Lung (tissue), 12 donors: Measurements from ENCODE around the gene UBE2L5. TPM values are rescaled to one million over a fixed set of nuclear protein-coding genes. Genes with fewer than 3 reads are reported as not detected.

Experiments
- ATAC-seq: fragments of 200-7000 bp; cut with Tn5 transposase; one replicate; pipeline ENCODE4 v1.9.1; 2020; ENCODE audit warnings: moderate number of reproducible peaks; ENCODE audit not compliant: insufficient read depth, low FRiP score
- DNase-seq, 3 donors: peaks; one replicate each; pipeline ENCODE4 v3.0.0-alpha.2; 2013 to 2017
- H3K27ac ChIP-seq, 2 donors: one replicate each; pipeline ENCODE4 v1.5.1; 2013; ENCODE audit warnings: mild to moderate bottlenecking in 2 of 2, moderate library complexity in 2 of 2, control low read depth in 1 of 2, inconsistent platforms in 1 of 2, low read depth in 1 of 2, low read length in 1 of 2
- H3K27me3 ChIP-seq, 3 donors: one replicate each; pipeline ENCODE4 v1.5.1; 2013; ENCODE audit warnings: low read length in 2 of 3; ENCODE audit not compliant: control insufficient read depth in 3 of 3, insufficient read depth in 3 of 3
- H3K36me3 ChIP-seq, 4 donors: one replicate each; pipeline ENCODE4 v1.5.1; 2013; ENCODE audit warnings: low read length in 4 of 4, mild to moderate bottlenecking in 1 of 4, moderate library complexity in 1 of 4; ENCODE audit not compliant: control insufficient read depth in 4 of 4, insufficient read depth in 4 of 4
- H3K4me1 ChIP-seq, 5 donors: one replicate each; pipeline ENCODE4 v1.5.1; 2013; ENCODE audit warnings: low read length in 5 of 5, mild to moderate bottlenecking in 2 of 5, moderate library complexity in 1 of 5; ENCODE audit not compliant: control insufficient read depth in 5 of 5, insufficient read depth in 5 of 5
- H3K4me3 ChIP-seq: one replicate; pipeline ENCODE4 v1.5.1; 2013; ENCODE audit warnings: mild to moderate bottlenecking, control low read depth, moderate library complexity
- H3K9ac ChIP-seq, 2 donors: one replicate each; pipeline ENCODE4 v1.5.1; 2013; ENCODE audit warnings: low read length in 2 of 2, control low read depth in 1 of 2; ENCODE audit not compliant: insufficient read depth in 1 of 2
- H3K9me3 ChIP-seq, 4 donors: one replicate each; pipeline ENCODE4 v1.5.1; 2013; ENCODE audit warnings: low read length in 3 of 4, mild to moderate bottlenecking in 1 of 4, moderate library complexity in 1 of 4; ENCODE audit not compliant: control insufficient read depth in 4 of 4, insufficient read depth in 3 of 4
- WGBS, 2 donors: extraction: QIAGEN DNeasy Blood & Tissue Kit; methylation state at CpG; one replicate each; pipeline ENCODE4 v1.1.7; 2013; 5-methylcytosine and 5-hydroxymethylcytosine counted together
- polyA plus RNA-seq, 2 donors: library from polyadenylated mRNA; stranded (reverse); fragments of 200-250 nt; gene quantifications; one replicate each; pipeline ENCODE4 v1.2.1, GENCODE V29; 2013
- total RNA-seq, 2 donors: library from RNA; depleted of rRNA in 1 of 2; stranded (reverse); fragments of >200 nt in 1 of 2; gene quantifications; one replicate each; pipeline ENCODE4 v1.2.1, GENCODE V29; 2014 to 2021
- TF ChIP-seq, protein P1 (sequence below): IDR thresholded peaks from 2 replicates; pipeline ENCODE4 v1.5.1; 2012; ENCODE audit warnings: mild to moderate bottlenecking; ENCODE audit errors: control extremely low read depth, extremely low read depth
- donor health status: control.
- donor health status: control.
- donor health status: Bipolar disorder and iron deficiency.
- donor health status: healthy.
- donor health status: DM: yes; HTN: yes; CAD: no.

UBE2L5 gene
- total and polyA plus RNA-seq, 4 donors = 0.06 TPM; not detected in 3

DNA sequence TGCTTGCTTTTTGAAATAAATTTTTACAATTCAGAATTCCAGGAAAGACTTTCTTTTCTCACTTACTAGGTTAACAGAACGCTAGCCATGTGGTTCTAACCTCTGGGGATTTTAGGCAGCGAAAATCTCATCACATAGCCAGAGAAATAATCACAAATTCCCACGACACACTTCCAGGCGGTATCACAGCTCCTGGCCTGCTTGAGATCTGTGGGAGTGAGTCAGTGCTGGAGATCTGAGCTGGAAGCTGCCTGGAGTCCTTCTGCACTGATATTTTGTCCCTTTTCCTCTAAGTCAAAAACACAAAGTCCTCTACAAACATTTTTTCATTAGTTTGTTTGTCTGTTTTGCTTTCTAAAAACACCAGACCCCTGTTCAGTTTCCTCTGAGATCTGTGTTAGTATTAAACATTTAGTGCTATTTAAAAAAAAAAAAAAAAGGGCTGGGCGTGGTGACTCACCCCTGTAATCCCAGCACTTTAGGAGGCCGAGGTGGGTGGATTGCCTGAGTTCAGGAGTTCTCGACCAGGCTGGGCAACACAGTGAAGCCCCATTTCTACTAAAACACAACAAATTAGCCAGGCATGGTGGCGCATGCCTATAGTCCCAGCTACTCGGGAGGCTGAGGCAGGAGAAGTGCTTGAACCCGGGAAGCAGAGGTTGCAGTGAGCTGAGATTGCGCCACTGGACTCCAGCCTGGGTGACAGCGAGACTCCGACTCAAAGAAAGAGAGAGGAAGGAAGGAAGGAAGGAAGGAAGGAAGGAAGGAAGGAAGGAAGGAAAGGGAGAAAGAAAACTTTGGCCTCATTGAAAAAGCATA, 12.2 kb upstream of the UBE2L5 start:
- Histone ChIP-seq H3K9me3 (no peaks in the 10 kb centered on the region), H3K36me3 (no peaks in the 10 kb centered on the region), H3K27me3 (no peaks in the 10 kb centered on the region), H3K4me3 (no peak overlapping the region), H3K27ac (no peak overlapping the region), H3K4me1 (peaks cover 0 to 5% (median 0%) of the 10 kb centered on the region in 5 donors), H3K9ac (no peak overlapping the region)
- ATAC-seq (no peak), DNase-seq (no peak)
- 79 to 85% methylated on average over 13 of the region's 13 CpGs for WGBS, 2 donors
- TF ChIP-seq, protein P1, sequence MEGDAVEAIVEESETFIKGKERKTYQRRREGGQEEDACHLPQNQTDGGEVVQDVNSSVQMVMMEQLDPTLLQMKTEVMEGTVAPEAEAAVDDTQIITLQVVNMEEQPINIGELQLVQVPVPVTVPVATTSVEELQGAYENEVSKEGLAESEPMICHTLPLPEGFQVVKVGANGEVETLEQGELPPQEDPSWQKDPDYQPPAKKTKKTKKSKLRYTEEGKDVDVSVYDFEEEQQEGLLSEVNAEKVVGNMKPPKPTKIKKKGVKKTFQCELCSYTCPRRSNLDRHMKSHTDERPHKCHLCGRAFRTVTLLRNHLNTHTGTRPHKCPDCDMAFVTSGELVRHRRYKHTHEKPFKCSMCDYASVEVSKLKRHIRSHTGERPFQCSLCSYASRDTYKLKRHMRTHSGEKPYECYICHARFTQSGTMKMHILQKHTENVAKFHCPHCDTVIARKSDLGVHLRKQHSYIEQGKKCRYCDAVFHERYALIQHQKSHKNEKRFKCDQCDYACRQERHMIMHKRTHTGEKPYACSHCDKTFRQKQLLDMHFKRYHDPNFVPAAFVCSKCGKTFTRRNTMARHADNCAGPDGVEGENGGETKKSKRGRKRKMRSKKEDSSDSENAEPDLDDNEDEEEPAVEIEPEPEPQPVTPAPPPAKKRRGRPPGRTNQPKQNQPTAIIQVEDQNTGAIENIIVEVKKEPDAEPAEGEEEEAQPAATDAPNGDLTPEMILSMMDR = no peak

- ATAC-seq (no peak), DNase-seq (no peak)
- H3K27me3 ChIP-seq = no peaks in the 10 kb centered on the region
- whole genome bisulfite sequencing, 2 donors = 93 to 96% methylated on average over 2 of the region's 2 CpGs
- no peak overlapping the region for H3K9ac ChIP-seq
- H3K4me1 ChIP-seq = peaks cover 0 to 5% (median 0%) of the 10 kb centered on the region in 5 donors
- H3K27ac ChIP-seq = no peak overlapping the region
- H3K4me3 ChIP-seq = no peak overlapping the region
- H3K36me3 ChIP-seq = no peaks in the 10 kb centered on the region
- TF ChIP-seq, protein P1 = no peak
- H3K9me3 ChIP-seq = no peaks in the 10 kb centered on the region
These were observed 11.6 kb upstream of the UBE2L5 start for GRCh38 chr13:30410705-30411125.

DNA sequence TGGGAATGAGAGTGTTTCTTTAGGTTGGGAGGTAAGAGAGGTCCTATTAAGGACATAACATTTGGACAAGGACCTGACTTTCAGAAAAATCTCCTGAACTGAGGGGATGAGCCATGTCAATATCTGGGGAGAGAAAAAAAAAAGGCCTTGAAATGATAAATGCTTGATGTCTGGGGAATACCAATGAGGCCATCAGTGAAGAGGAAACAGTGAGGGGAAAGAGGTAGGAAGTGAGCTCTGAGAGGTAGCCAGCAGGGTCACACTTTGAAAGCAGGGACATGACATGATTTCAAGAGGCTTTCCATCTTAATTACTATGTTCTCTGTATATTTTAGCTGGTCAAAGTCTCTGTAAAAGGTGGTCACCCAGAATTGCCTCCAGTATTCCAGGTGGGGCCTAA, 9.9 kb upstream of the UBE2L5 start:
- Histone ChIP-seq H3K9me3 (no peaks in the 10 kb centered on the region), H3K27ac (no peak overlapping the region), H3K27me3 (no peaks in the 10 kb centered on the region), H3K36me3 (no peaks in the 10 kb centered on the region), H3K9ac (no peak overlapping the region), H3K4me1 (peaks cover 0 to 5% (median 0%) of the 10 kb centered on the region in 5 donors), H3K4me3 (no peak overlapping the region)
- ATAC-seq (no peak), DNase-seq (no peak)
- TF ChIP-seq, protein P1 = no peak

DNA sequence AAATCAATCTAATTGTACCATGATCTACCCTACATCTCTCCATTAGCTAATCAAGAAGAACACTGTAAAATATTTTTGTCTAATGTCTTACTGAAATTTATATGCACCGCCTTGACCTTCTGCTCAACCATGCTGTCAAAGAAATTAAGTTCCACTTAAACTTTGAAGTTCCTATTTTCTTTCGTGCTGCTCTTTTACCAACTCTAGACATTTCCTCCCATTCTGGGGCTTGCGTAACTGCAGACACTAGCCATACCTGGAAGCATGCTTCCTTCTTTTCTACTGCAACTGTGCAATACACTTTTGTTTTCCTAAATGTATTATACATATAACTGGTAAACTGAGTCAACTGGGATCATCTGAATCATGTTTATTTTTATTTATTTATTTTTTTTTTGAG, 8.5 kb upstream of the UBE2L5 start:
- no peaks in the 10 kb centered on the region for H3K9me3 ChIP-seq
- peaks cover 0 to 2% (median 0%) of the 10 kb centered on the region in 5 donors for H3K4me1 ChIP-seq
- no peaks in the 10 kb centered on the region for H3K27me3 ChIP-seq
- 34 to 47% methylated on average over 3 of the region's 3 CpGs for WGBS, 2 donors
- no peak for DNase-seq
- no peak overlapping the region for H3K9ac ChIP-seq
- ATAC-seq = no peak
- TF ChIP-seq, protein P1 = no peak
- no peak overlapping the region for H3K27ac ChIP-seq
- no peak overlapping the region for H3K4me3 ChIP-seq
- no peaks in the 10 kb centered on the region for H3K36me3 ChIP-seq
